Upper lobe of left lung (tissue), 4 donors: ENCODE results near the gene SEMA3D.

Experiments
- CTCF ChIP-seq, 6 experiments: fragments of 450-650 bp in 4 of 6; fragments of 200-600 bp in 2 of 6; sonication (generic) in 2 of 6; IDR thresholded peaks; one replicate each; pipeline ENCODE4 v1.5.1; 2016 to 2019; ENCODE audit warnings: antibody characterized with exemption in 6 of 6
- EP300 ChIP-seq, 4 donors: sonication (generic); formaldehyde crosslinking; IDR thresholded peaks; one replicate each; pipeline ENCODE4 v1.5.1; 2017; ENCODE audit warnings: antibody characterized with exemption in 4 of 4, control low read depth in 2 of 4
- POLR2A ChIP-seq, 4 donors: fragments of 450-650 bp; IDR thresholded peaks; one replicate each; pipeline ENCODE4 v1.5.1; 2016 to 2017; ENCODE audit warnings: antibody characterized with exemption in 4 of 4, mild to moderate bottlenecking in 2 of 4
- POLR2AphosphoS5 ChIP-seq, 2 donors: sonication (generic); formaldehyde crosslinking; IDR thresholded peaks; one replicate each; pipeline ENCODE4 v1.5.1; 2017; ENCODE audit warnings: antibody characterized with exemption in 2 of 2

DNA sequence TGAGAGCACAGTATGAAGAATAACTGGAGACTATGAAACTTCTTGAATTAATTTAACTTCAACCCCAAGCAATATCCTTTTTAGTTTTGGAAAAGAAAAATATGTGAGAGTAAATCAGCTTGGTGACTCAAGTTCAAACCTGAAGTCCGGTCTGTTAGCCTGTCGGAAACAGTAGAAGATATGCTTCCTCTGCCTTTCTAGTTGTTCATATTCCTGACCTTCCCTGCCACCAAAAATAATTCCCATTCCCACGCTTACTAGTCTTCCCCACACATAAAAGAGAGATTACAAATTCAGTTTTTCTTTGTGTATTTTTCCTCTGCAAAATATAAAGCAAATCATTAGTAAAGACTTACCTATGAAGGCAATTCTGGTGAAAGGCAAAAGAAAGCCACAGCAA, 3.6 kb downstream of the SEMA3D start:
- TF ChIP-seq EP300 (IDR thresholded peaks at IDR 0.05) = no peak
- TF ChIP-seq CTCF (IDR thresholded peaks at IDR 0.05) = no peak
- no peak for TF ChIP-seq POLR2AphosphoS5 (IDR thresholded peaks at IDR 0.05)
- TF ChIP-seq POLR2A (IDR thresholded peaks at IDR 0.05) = no peak
